Measurements from ENCODE around the gene CNTFR. TPM values are rescaled to one million over a fixed set of nuclear protein-coding genes. Genes with fewer than 3 reads are reported as not detected.
A peak's percentile ranks its signal among the peaks of the same experiment; 100 is the strongest.

CNTFR gene
- total and polyA plus RNA-seq, 2 of the 8 experiments (the other 6 are each of a cell fraction or from before 2014, with no cell fraction given): 1.2 to 4.2 TPM

DNA sequence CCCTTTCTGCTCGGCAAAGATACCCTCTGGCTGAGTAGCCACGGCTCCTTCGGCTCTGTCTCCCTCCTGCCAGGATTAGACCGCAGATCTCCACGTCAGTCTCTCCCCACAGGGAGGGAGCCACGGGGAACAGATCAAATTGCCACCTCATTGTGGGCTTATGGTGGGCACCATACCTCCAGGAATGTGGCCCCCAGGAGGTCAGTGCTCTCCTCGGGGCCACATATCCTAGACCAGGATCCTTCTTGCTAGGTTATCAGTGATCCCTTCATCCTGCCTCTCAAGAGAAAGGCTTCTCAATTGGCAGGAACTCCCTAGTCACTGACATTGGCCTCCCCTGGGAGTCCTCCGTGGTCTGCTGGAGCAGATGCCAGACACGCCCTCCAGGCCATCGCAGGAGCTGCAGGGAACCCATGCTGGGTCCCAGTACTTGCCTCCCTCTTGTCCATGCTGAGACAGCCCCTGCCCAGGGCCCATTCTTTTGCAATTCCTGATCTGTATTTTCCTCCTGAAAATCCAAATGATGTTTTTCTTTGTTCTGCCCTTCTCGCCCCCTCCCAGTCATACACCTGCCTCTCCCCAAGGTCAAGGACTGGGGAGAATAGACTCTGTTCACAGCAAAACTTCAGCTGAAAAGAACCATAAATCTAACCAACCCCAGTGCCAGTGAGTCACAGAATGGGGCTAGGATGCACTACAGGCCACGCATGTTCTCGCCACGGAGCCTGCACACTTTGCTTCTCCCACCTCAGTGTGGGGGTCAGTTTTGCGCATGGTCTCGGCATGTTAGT lies 35.1 kb downstream of the CNTFR start:
- H3K27me3 ChIP-seq (replicated peaks in 1 of 4; ENCODE audit: control insufficient read depth in 3 of 4, extremely low read depth in 1 of 4, insufficient read depth in 3 of 4, low read length in 3 of 4): no peaks in the 10 kb centered on the region; a peak in 2 of 7 replicates
- 0 out of 2 replicates have a peak, but pooled peaks cover 2% of the 10 kb centered on the region for H3K79me1 ChIP-seq (ENCODE audit: low read depth, low read length)
- peak overlapping the region; percentile 98; the same call in 1 of the 2 replicates for H2BK15ac ChIP-seq (ENCODE audit: low read length)
- no peak overlapping the region for H3K4ac ChIP-seq (replicated peaks; ENCODE audit: insufficient read length, low read depth, low read length)
- 72% methylated on average over 16 of the region's 16 CpGs; no CpG with 5 or more reads in 1 of the 2 experiments for WGBS, 2 experiments (ENCODE audit: extremely low coverage in 1 of 2, insufficient coverage in 1 of 2, insufficient read length in 1 of 2, insufficient replicate concordance in 2 of 2, low coverage in 1 of 2, low lambda C conversion rate in 2 of 2, missing lambda C conversion rate in 1 of 2)
- no peaks in the 10 kb centered on the region for H3K36me3 ChIP-seq (ENCODE audit: control insufficient read depth in 2 of 4, insufficient read depth in 4 of 4, low read length in 3 of 4)
- H2BK5ac ChIP-seq (ENCODE audit: low read depth, low read length): peak overlapping the region; percentile 72; the same call in 1 of the 2 replicates
- peaks cover 5 to 21% (median 17%) of the 10 kb centered on the region in 4 experiments for H3K4me1 ChIP-seq (replicated peaks in 1 of 4; ENCODE audit: control insufficient read depth in 3 of 4, insufficient read depth in 4 of 4, low read length in 3 of 4)
- H4K8ac ChIP-seq (ENCODE audit: extremely low read depth, insufficient read depth, low read length): no peak overlapping the region
- peak overlapping the region; percentile 25; the same call in 1 of the 2 replicates for H3K18ac ChIP-seq (ENCODE audit: extremely low read depth, low read length)
- H3K14ac ChIP-seq (ENCODE audit: insufficient read length): no peak overlapping the region
- no peak overlapping the region for H4K91ac ChIP-seq (replicated peaks; ENCODE audit: insufficient read length, low read length)
- TF ChIP-seq NANOG (IDR thresholded peaks at IDR 0.05; ENCODE audit: insufficient read depth, low read depth, low read length, poor library complexity, severe bottlenecking) (no peak), RAD21 (IDR thresholded peaks at IDR 0.05 in 1 of 2, conservative IDR thresholded peaks at IDR 0.05 in 1 of 2; ENCODE audit: low read depth in 2 of 2, low read length in 2 of 2) (0 out of 4 replicates have a peak, but pooled peaks of 1 of the 2 experiments have one; percentile 2)
- no peak overlapping the region for H3K23ac ChIP-seq (ENCODE audit: insufficient read length)
- no peak overlapping the region for H3K4me3 ChIP-seq (ENCODE audit: extremely low read depth in 1 of 4, insufficient read depth in 2 of 4, low read depth in 3 of 4, low read length in 4 of 4)
- H2BK120ac ChIP-seq (replicated peaks; ENCODE audit: low read depth, low read length): no peak overlapping the region
- H4K20me1 ChIP-seq (replicated peaks in 1 of 2; ENCODE audit: control insufficient read depth in 1 of 2, insufficient read depth in 2 of 2, low read length in 2 of 2): no peaks in the 10 kb centered on the region
- peak overlapping the region in 1 of 2 experiments; percentile 24; a peak in 1 of 4 replicates for H3K4me2 ChIP-seq (ENCODE audit: insufficient read depth in 1 of 2, low read depth in 2 of 2, low read length in 2 of 2)
- H3K23me2 ChIP-seq (ENCODE audit: low read depth, low read length): no peaks in the 10 kb centered on the region
- H3K9me3 ChIP-seq (ENCODE audit: insufficient read depth in 2 of 2, low read depth in 1 of 2, low read length in 1 of 2): no peaks in the 10 kb centered on the region
- H3K56ac ChIP-seq (replicated peaks; ENCODE audit: insufficient read length, low read depth, low read length): no peak overlapping the region
- CTCF ChIA-PET (ENCODE audit: partially characterized antibody): interaction anchor here (0.8 to 11.9 kb wide), 10 partner anchors 6 to 79 kb away, joined by 3 to 241 read pairs (median 5); no protein-coding TSS in a partner anchor
- no peaks in the 10 kb centered on the region for H3K79me2 ChIP-seq (ENCODE audit: control insufficient read depth in 1 of 2, insufficient read depth in 2 of 2, low read length in 2 of 2)
- H2BK12ac ChIP-seq (ENCODE audit: low read depth, low read length): peak overlapping the region; percentile 96; the same call in 1 of the 2 replicates
- FAIRE-seq (no peak), DNase-seq (ENCODE audit: low read depth in 1 of 2, low spot score in 2 of 2) (peak in 1 of 2 experiments; percentile 45)
- H3K9ac ChIP-seq (replicated peaks in 1 of 4; ENCODE audit: extremely low read depth in 1 of 4, low read depth in 3 of 4, low read length in 3 of 4): no peak overlapping the region
- no peak overlapping the region for H3K27ac ChIP-seq (ENCODE audit: low read depth, low read length)
- no peak overlapping the region for H2AK5ac ChIP-seq (ENCODE audit: low read depth, low read length)
- H4K5ac ChIP-seq (ENCODE audit: insufficient read length, low read depth, low read length): no peak overlapping the region
- POLR2A ChIA-PET (ENCODE audit: partially characterized antibody): interaction anchor here (0.5 to 1.6 kb wide), 3 partner anchors 8 to 584 kb away, joined by 3 to 5 read pairs (median 3); no protein-coding TSS in a partner anchor
- no peak overlapping the region for H2AFZ ChIP-seq (ENCODE audit: low read length)
- H2BK20ac ChIP-seq (ENCODE audit: low read length): peak overlapping the region; percentile 83; the same call in 1 of the 2 replicates

Measured in H1 (cell line).